ENCODE results near the gene LMX1B. TPM values are rescaled to one million over a fixed set of nuclear protein-coding genes. Genes with fewer than 3 reads are reported as not detected.

LMX1B gene
- total and polyA plus RNA-seq, 2 of the 4 experiments (the other 2 are of a cell fraction): not detected

DNA sequence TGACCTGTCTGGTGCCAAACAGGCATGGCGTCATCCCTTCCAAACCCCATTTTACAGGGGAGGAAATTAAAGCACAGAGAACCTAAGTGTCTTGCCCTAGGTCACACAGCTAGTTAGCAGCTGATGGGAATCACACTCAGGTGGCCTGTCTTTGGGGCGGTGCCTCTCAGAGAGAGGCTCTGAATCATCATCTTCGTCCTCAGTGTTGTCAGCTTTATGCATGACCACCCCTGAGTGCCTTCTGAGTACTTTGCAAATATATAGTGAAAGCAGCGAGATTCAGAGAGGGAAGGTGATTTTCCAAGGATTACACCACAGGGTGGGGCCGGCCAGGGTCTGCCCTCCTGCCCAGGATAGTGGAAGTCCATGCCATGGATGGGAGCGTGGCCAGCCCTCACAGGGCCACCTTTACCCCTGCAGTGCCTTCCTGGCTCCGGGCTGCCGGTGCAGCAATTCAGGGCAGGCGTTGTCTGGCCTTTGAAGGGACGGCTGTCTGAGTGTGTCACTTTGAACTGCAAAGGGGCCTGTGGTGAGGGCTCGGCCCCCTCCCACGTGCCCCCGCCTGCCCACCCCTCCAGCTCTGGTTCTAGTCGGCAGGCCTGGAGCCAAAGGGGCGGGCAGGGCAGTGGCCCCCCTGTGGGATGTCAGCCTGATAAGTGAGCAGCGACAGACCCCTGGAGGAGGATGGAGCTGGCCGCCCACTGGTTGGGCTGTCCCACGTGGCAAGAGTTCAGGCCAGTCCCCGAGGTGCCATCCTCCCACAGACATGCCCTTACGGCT, 16.9 kb downstream of the LMX1B start:
- no peaks in the 10 kb centered on the region for H4K20me1 ChIP-seq (ENCODE audit: insufficient read depth, low read length)
- DNase-seq: no peak
- H3K14ac ChIP-seq (replicated peaks; ENCODE audit: low read depth, low read length): no peak overlapping the region
- no peak overlapping the region for H2BK5ac ChIP-seq (ENCODE audit: low read depth, low read length, poor library complexity, severe bottlenecking)
- H3K4me1 ChIP-seq (ENCODE audit: control insufficient read depth, insufficient read depth, low read length): no peaks in the 10 kb centered on the region
- H3K4me3 ChIP-seq (ENCODE audit: insufficient read depth, low read depth, low read length): no peak overlapping the region
- no peak overlapping the region for H3K23ac ChIP-seq (ENCODE audit: low read depth, low read length)
- CTCF ChIA-PET: no interaction called here
- WGBS, 2 experiments (ENCODE audit: extremely low coverage in 2 of 2, insufficient read length in 1 of 2): no CpG with 5 or more reads among the region's 20 CpGs
- H2BK15ac ChIP-seq (ENCODE audit: low read depth, low read length): no peak overlapping the region
- no peak overlapping the region for H3K27ac ChIP-seq (ENCODE audit: insufficient read depth, low read length)
- no peaks in the 10 kb centered on the region for H3K9me1 ChIP-seq (ENCODE audit: insufficient read depth, low read length)
- no TSS peak for BruUV-seq (replicated peaks)
- no peaks in the 10 kb centered on the region for H3K79me1 ChIP-seq (ENCODE audit: low read depth in 1 of 2, low read length in 2 of 2)
- H4K91ac ChIP-seq (ENCODE audit: insufficient read depth, low read depth, low read length): no peak overlapping the region
- in situ Hi-C loops (cut with MboI; ENCODE audit: low sequenced_read_pairs): no loop called here
- no peak overlapping the region for H2BK120ac ChIP-seq (ENCODE audit: low read depth, low read length)
- dilution Hi-C loops (cut with HindIII; ENCODE audit: low sequenced_read_pairs, unreplicated experiment): no loop called here
- peaks cover 89% of the 10 kb centered on the region for H3K27me3 ChIP-seq (ENCODE audit: control insufficient read depth, insufficient read depth, low read length)
- no peak overlapping the region for H3K4me2 ChIP-seq (ENCODE audit: low read depth, low read length)
- peak overlapping the region; percentile 61 for H2AK9ac ChIP-seq (replicated peaks; ENCODE audit: low read depth, low read length, poor library complexity)
- POLR2A ChIA-PET (ENCODE audit: unreplicated experiment): no interaction called here
- no peak overlapping the region for H2AK5ac ChIP-seq (ENCODE audit: low read depth, low read length)
- no peak overlapping the region for H3K9ac ChIP-seq (ENCODE audit: low read depth, low read length)
- no peak overlapping the region for H4K5ac ChIP-seq (ENCODE audit: low read depth, low read length)
- no peak overlapping the region for H2BK20ac ChIP-seq (ENCODE audit: low read depth, low read length)
- no peak overlapping the region for H4K8ac ChIP-seq (ENCODE audit: low read depth in 2 of 2, low read length in 2 of 2)
- no peak for ATAC-seq (ENCODE audit: low read depth)
- TF ChIP-seq CHD1 (IDR thresholded peaks at IDR 0.05; ENCODE audit: low read depth, low read length): no peak
- TF ChIP-seq, protein P1, sequence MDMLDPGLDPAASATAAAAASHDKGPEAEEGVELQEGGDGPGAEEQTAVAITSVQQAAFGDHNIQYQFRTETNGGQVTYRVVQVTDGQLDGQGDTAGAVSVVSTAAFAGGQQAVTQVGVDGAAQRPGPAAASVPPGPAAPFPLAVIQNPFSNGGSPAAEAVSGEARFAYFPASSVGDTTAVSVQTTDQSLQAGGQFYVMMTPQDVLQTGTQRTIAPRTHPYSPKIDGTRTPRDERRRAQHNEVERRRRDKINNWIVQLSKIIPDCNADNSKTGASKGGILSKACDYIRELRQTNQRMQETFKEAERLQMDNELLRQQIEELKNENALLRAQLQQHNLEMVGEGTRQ (IDR thresholded peaks at IDR 0.05; ENCODE audit: low read depth, low read length): no peak
- TF ChIP-seq CTCF (conservative IDR thresholded peaks at IDR 0.05; ENCODE audit: low read depth, low read length): no peak
- no peak for TF ChIP-seq SMC3 (IDR thresholded peaks at IDR 0.05; ENCODE audit: low read depth, low read length)
- intact Hi-C loops (cut with micrococcal nuclease): no loop called here
- H3K4ac ChIP-seq (ENCODE audit: low read depth, low read length): no peak overlapping the region
- no peak overlapping the region for H3K56ac ChIP-seq (ENCODE audit: extremely low read depth, insufficient read depth, low read length)
- H3K9me3 ChIP-seq (ENCODE audit: control insufficient read depth, insufficient read depth, low read length): no peaks in the 10 kb centered on the region; the same call in 1 of the 2 replicates
- H3K36me3 ChIP-seq (ENCODE audit: control insufficient read depth, insufficient read depth, low read length): no peaks in the 10 kb centered on the region
- no peak overlapping the region for H2AFZ ChIP-seq (replicated peaks; ENCODE audit: low read length, poor library complexity)
- no peak overlapping the region for H3K18ac ChIP-seq (ENCODE audit: low read depth, low read length)

All from IMR-90 (cell line).